ENCODE measurements around the gene TSFM. TPM values are rescaled to one million over a fixed set of nuclear protein-coding genes. Genes with fewer than 3 reads are reported as not detected.

TSFM gene
- total and polyA plus RNA-seq, 2 experiments from 2014 or later = 13.0 to 36.1 TPM

- Histone ChIP-seq H3F3A (ENCODE audit: insufficient read depth) (peaks cover 11% of the 10 kb centered on the region), H3K27ac (no peak overlapping the region), H3K9ac (no peak overlapping the region), H3K79me2 (ENCODE audit: insufficient read depth) (peaks cover 33% of the 10 kb centered on the region), H3K4me1 (ENCODE audit: insufficient read depth) (peaks cover 4% of the 10 kb centered on the region; the same call in 1 of the 2 replicates), H4K20me1 (ENCODE audit: insufficient read depth) (no peaks in the 10 kb centered on the region), H3K27me3 (replicated peaks; ENCODE audit: insufficient read depth) (peaks cover 22% of the 10 kb centered on the region), H3K4me2 (ENCODE audit: unreplicated experiment) (no peak overlapping the region), H2AFZ (no peak overlapping the region), H3K4me3 (no peak overlapping the region), H3K9me2 (ENCODE audit: insufficient read depth) (no peaks in the 10 kb centered on the region), H3K9me3 (ENCODE audit: low read depth) (no peaks in the 10 kb centered on the region), H3K36me3 (ENCODE audit: low read depth) (no peaks in the 10 kb centered on the region)
- DNase-seq = no peak
- 31 to 57% methylated on average over 1 of the region's 1 CpG for WGBS, 2 experiments (ENCODE audit: low coverage in 1 of 2, low lambda C conversion rate in 2 of 2, missing lambda C conversion rate in 2 of 2)
- in situ Hi-C loops (cut with MboI) = no loop called here
- TF ChIP-seq EZH2 (IDR thresholded peaks at IDR 0.05; ENCODE audit: insufficient read depth, poor library complexity, severe bottlenecking) (no peak), EZH2phosphoT487 (IDR thresholded peaks at IDR 0.05; ENCODE audit: insufficient read depth, low read depth) (no peak)
Observed at GRCh38 chr12:57753756-57754337, 28.7 kb upstream of the TSFM start.

- no peak within 1 kb of the TSS for H2AFZ ChIP-seq
- 3 to 9% methylated on average over 9 to 41 of the region's 41 CpGs for WGBS, 2 experiments (ENCODE audit: low coverage in 1 of 2, low lambda C conversion rate in 2 of 2, missing lambda C conversion rate in 2 of 2)
- H3K9ac ChIP-seq = no peak within 1 kb of the TSS
- no peaks in the 10 kb centered on the region for H3K36me3 ChIP-seq (ENCODE audit: low read depth)
- H3K9me2 ChIP-seq (ENCODE audit: insufficient read depth) = no peaks in the 10 kb centered on the region
- peaks cover 25% of the 10 kb centered on the region for H3K79me2 ChIP-seq (ENCODE audit: insufficient read depth)
- peaks cover 22% of the 10 kb centered on the region for H3K27me3 ChIP-seq (replicated peaks; ENCODE audit: insufficient read depth)
- H3K27ac ChIP-seq = no peak within 1 kb of the TSS
- H3F3A ChIP-seq (ENCODE audit: insufficient read depth) = peaks cover 11% of the 10 kb centered on the region
- in situ Hi-C loops (cut with MboI) = no loop called here
- H3K4me1 ChIP-seq (ENCODE audit: insufficient read depth) = peaks cover 4% of the 10 kb centered on the region; the same call in 1 of the 2 replicates
- peak within 1 kb of the TSS; percentile 36 for H3K4me3 ChIP-seq
- TF ChIP-seq EZH2 (IDR thresholded peaks at IDR 0.05; ENCODE audit: insufficient read depth, poor library complexity, severe bottlenecking) (peak; percentile 90), EZH2phosphoT487 (IDR thresholded peaks at IDR 0.05; ENCODE audit: insufficient read depth, low read depth) (no peak)
- no peaks in the 10 kb centered on the region for H4K20me1 ChIP-seq (ENCODE audit: insufficient read depth)
- no peaks in the 10 kb centered on the region for H3K9me3 ChIP-seq (ENCODE audit: low read depth)
- no peak for DNase-seq
- H3K4me2 ChIP-seq (ENCODE audit: unreplicated experiment) = peak within 1 kb of the TSS; percentile 19
Observed at GRCh38 chr12:57754411-57755193, 28.0 kb upstream of the TSFM start, which contains the start of gene MARCHF9. MARCHF9 (plus strand) TSS chr12:57755103; CDS start chr12:57755529, 426 bp downstream.

- Histone ChIP-seq H3K9me2 (ENCODE audit: insufficient read depth) (no peaks in the 10 kb centered on the region), H3K9ac (no peak overlapping the region), H3K36me3 (ENCODE audit: low read depth) (no peaks in the 10 kb centered on the region), H4K20me1 (ENCODE audit: insufficient read depth) (no peaks in the 10 kb centered on the region), H3K9me3 (ENCODE audit: low read depth) (no peaks in the 10 kb centered on the region), H2AFZ (no peak overlapping the region), H3K27me3 (replicated peaks; ENCODE audit: insufficient read depth) (peaks cover 22% of the 10 kb centered on the region), H3K4me2 (ENCODE audit: unreplicated experiment) (no peak overlapping the region), H3F3A (ENCODE audit: insufficient read depth) (peaks cover 11% of the 10 kb centered on the region), H3K4me1 (ENCODE audit: insufficient read depth) (peaks cover 4% of the 10 kb centered on the region; the same call in 1 of the 2 replicates), H3K27ac (no peak overlapping the region), H3K79me2 (ENCODE audit: insufficient read depth) (peaks cover 20% of the 10 kb centered on the region), H3K4me3 (peak overlapping the region; percentile 36)
- in situ Hi-C loops (cut with MboI) = no loop called here
- TF ChIP-seq EZH2phosphoT487 (IDR thresholded peaks at IDR 0.05; ENCODE audit: insufficient read depth, low read depth) = no peak
- no peak for TF ChIP-seq EZH2 (IDR thresholded peaks at IDR 0.05; ENCODE audit: insufficient read depth, poor library complexity, severe bottlenecking)
- WGBS, 2 experiments (ENCODE audit: low coverage in 1 of 2, low lambda C conversion rate in 2 of 2, missing lambda C conversion rate in 2 of 2) = 2% methylated on average over 29 of the region's 34 CpGs; no CpG with 5 or more reads in 1 of the 2 experiments
- DNase-seq = no peak
Observed at GRCh38 chr12:57755194-57755453, 27.5 kb upstream of the TSFM start.

GRCh38 chr12:57755454-57756372 lies 26.9 kb upstream of the TSFM start:
- Histone ChIP-seq H3K27me3 (replicated peaks; ENCODE audit: insufficient read depth) (peaks cover 22% of the 10 kb centered on the region), H2AFZ (no peak overlapping the region), H3K4me3 (peak overlapping the region; percentile 36), H3K27ac (no peak overlapping the region), H3K4me1 (ENCODE audit: insufficient read depth) (peaks cover 4% of the 10 kb centered on the region; the same call in 1 of the 2 replicates), H3K4me2 (ENCODE audit: unreplicated experiment) (peak overlapping the region; percentile 19), H3F3A (ENCODE audit: insufficient read depth) (peaks cover 11% of the 10 kb centered on the region), H4K20me1 (ENCODE audit: insufficient read depth) (no peaks in the 10 kb centered on the region), H3K36me3 (ENCODE audit: low read depth) (no peaks in the 10 kb centered on the region), H3K9me2 (ENCODE audit: insufficient read depth) (no peaks in the 10 kb centered on the region), H3K79me2 (ENCODE audit: insufficient read depth) (peaks cover 14% of the 10 kb centered on the region), H3K9ac (no peak overlapping the region), H3K9me3 (ENCODE audit: low read depth) (no peaks in the 10 kb centered on the region)
- in situ Hi-C loops (cut with MboI) = no loop called here
- 8% methylated on average over 33 to 71 of the region's 76 CpGs for WGBS, 2 experiments (ENCODE audit: low coverage in 1 of 2, low lambda C conversion rate in 2 of 2, missing lambda C conversion rate in 2 of 2)
- DNase-seq = peak; percentile 36
- peak; percentile 42 for TF ChIP-seq EZH2 (IDR thresholded peaks at IDR 0.05; ENCODE audit: insufficient read depth, poor library complexity, severe bottlenecking)
- TF ChIP-seq EZH2phosphoT487 (IDR thresholded peaks at IDR 0.05; ENCODE audit: insufficient read depth, low read depth) = peak; percentile 79; the same call in 1 of the 2 replicates

Measured in GM23248 (cell line).